Measurements from ENCODE around the gene RSPO4. TPM values are rescaled to one million over a fixed set of nuclear protein-coding genes. Genes with fewer than 3 reads are reported as not detected.

RSPO4 gene
- total RNA-seq, 4 donors from 2014 or later, result not detected

- H3K9me3 ChIP-seq, result no peaks in the 10 kb centered on the region
- DNase-seq, result no peak
- no peak overlapping the region for H3K4me3 ChIP-seq
- H3K4me1 ChIP-seq, result peaks cover 0 to 4% (median 0%) of the 10 kb centered on the region in 4 donors
- no peak for TF ChIP-seq POLR2A (IDR thresholded peaks at IDR 0.05)
- TF ChIP-seq, protein P1, sequence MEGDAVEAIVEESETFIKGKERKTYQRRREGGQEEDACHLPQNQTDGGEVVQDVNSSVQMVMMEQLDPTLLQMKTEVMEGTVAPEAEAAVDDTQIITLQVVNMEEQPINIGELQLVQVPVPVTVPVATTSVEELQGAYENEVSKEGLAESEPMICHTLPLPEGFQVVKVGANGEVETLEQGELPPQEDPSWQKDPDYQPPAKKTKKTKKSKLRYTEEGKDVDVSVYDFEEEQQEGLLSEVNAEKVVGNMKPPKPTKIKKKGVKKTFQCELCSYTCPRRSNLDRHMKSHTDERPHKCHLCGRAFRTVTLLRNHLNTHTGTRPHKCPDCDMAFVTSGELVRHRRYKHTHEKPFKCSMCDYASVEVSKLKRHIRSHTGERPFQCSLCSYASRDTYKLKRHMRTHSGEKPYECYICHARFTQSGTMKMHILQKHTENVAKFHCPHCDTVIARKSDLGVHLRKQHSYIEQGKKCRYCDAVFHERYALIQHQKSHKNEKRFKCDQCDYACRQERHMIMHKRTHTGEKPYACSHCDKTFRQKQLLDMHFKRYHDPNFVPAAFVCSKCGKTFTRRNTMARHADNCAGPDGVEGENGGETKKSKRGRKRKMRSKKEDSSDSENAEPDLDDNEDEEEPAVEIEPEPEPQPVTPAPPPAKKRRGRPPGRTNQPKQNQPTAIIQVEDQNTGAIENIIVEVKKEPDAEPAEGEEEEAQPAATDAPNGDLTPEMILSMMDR (IDR thresholded peaks at IDR 0.05), result no peak
- no peaks in the 10 kb centered on the region for H3K36me3 ChIP-seq
- no peak overlapping the region for H3K27ac ChIP-seq
- no peaks in the 10 kb centered on the region for H3K27me3 ChIP-seq
Observed at GRCh38 chr20:958936-959815, 42.9 kb downstream of the RSPO4 start.

DNA sequence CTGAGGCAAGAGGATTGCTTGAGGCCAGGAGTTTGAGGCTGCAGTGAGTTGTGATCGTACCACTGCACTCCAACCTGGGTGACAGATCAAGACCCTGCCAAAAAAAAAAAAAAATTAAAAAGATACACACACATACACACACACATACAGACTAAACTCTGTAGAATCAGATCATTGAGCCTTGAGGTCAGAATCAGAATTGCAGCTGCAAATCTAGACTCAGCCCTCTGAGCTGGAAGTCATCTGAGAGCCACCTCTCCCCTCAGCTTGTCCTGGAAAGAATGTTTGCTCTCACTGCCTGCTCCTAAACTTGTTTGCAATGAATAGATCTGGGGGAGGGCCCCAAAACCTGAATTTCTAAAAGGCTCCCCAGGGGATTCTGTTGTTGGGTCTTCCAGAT, 44.6 kb downstream of the RSPO4 start:
- Histone ChIP-seq H3K36me3 (no peaks in the 10 kb centered on the region), H3K4me1 (peaks cover 0 to 4% (median 0%) of the 10 kb centered on the region in 4 donors), H3K9me3 (no peaks in the 10 kb centered on the region), H3K4me3 (no peak overlapping the region), H3K27me3 (no peaks in the 10 kb centered on the region), H3K27ac (no peak overlapping the region)
- TF ChIP-seq POLR2A (IDR thresholded peaks at IDR 0.05), result no peak
- TF ChIP-seq, protein P1 (IDR thresholded peaks at IDR 0.05), result peak in 1 of 6 experiments; percentile 9
- DNase-seq, result no peak

GRCh38 chr20:956330-956951, 45.7 kb downstream of the RSPO4 start:
- H3K27me3 ChIP-seq, result no peaks in the 10 kb centered on the region
- peak; percentile 70 to 83 (median 83) for DNase-seq
- no peaks in the 10 kb centered on the region for H3K9me3 ChIP-seq
- peaks cover 0 to 4% (median 0%) of the 10 kb centered on the region in 4 donors for H3K4me1 ChIP-seq
- H3K27ac ChIP-seq, result no peak overlapping the region
- H3K36me3 ChIP-seq, result no peaks in the 10 kb centered on the region
- peak in 1 of 2 donors; percentile 38 for TF ChIP-seq POLR2A (IDR thresholded peaks at IDR 0.05)
- TF ChIP-seq, protein P1 (IDR thresholded peaks at IDR 0.05), result peak; percentile 77 to 98 (median 95)
- H3K4me3 ChIP-seq, result no peak overlapping the region

DNA sequence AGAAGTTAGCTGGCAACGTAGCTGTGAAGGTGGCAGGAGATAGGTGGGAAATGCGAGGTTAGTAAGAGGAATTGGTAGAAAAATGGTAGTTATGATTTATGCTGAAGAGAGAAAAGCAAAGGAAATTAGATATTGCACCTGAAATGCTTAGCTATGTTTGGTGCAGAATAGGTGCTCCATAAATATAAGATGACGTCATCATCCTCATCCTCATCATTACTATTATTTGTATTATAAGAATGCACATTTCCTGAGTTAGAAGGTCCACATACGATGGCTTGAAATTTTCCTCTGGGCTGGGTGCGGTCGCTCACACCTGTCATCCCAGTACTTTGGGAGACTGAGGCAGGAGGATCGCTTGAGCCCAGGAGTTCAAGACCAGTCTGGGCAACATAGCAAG, 46.5 kb downstream of the RSPO4 start:
- no peak overlapping the region for H3K27ac ChIP-seq
- no peak for DNase-seq
- no peaks in the 10 kb centered on the region for H3K27me3 ChIP-seq
- no peaks in the 10 kb centered on the region for H3K9me3 ChIP-seq
- peaks cover 0 to 4% (median 0%) of the 10 kb centered on the region in 4 donors for H3K4me1 ChIP-seq
- TF ChIP-seq POLR2A (IDR thresholded peaks at IDR 0.05), result no peak
- TF ChIP-seq, protein P1 (IDR thresholded peaks at IDR 0.05), result no peak
- H3K36me3 ChIP-seq, result no peaks in the 10 kb centered on the region
- no peak overlapping the region for H3K4me3 ChIP-seq

DNA sequence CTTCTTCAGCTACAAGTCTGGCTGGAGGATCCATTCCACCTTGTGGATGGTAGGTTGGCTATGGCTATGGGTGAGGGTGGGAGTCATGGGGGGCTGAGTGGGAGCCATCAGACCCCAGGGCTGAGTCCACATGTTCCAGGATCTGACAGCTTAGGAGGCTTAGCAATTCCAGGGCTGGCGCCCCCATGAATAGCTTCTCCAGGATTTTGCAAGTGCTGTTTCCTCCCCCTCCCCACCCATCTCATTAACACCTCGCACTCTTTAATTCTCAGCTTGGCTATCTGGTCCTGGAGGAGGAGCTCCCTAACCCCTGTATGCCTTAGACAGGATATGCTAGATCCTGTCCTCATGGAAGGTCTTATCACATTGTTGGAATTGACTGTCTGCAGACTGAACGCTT, 47.0 kb downstream of the RSPO4 start:
- DNase-seq, result no peak
- TF ChIP-seq POLR2A (IDR thresholded peaks at IDR 0.05), result no peak
- TF ChIP-seq, protein P1 (IDR thresholded peaks at IDR 0.05), result no peak
- H3K27ac ChIP-seq, result no peak overlapping the region
- peaks cover 0 to 4% (median 0%) of the 10 kb centered on the region in 4 donors for H3K4me1 ChIP-seq
- no peaks in the 10 kb centered on the region for H3K9me3 ChIP-seq
- no peaks in the 10 kb centered on the region for H3K36me3 ChIP-seq
- no peaks in the 10 kb centered on the region for H3K27me3 ChIP-seq
- no peak overlapping the region for H3K4me3 ChIP-seq

Data from Peyer's patch (tissue), 4 donors.